IPS-NIHi11 (cell line): ENCODE results near the gene NPHP4.

Experiments
- DNase-seq: peaks from one replicate; pipeline ENCODE4 v3.0.0; 2012; ENCODE audit warnings: mixed read lengths, low spot score

Gene NPHP4

DNA sequence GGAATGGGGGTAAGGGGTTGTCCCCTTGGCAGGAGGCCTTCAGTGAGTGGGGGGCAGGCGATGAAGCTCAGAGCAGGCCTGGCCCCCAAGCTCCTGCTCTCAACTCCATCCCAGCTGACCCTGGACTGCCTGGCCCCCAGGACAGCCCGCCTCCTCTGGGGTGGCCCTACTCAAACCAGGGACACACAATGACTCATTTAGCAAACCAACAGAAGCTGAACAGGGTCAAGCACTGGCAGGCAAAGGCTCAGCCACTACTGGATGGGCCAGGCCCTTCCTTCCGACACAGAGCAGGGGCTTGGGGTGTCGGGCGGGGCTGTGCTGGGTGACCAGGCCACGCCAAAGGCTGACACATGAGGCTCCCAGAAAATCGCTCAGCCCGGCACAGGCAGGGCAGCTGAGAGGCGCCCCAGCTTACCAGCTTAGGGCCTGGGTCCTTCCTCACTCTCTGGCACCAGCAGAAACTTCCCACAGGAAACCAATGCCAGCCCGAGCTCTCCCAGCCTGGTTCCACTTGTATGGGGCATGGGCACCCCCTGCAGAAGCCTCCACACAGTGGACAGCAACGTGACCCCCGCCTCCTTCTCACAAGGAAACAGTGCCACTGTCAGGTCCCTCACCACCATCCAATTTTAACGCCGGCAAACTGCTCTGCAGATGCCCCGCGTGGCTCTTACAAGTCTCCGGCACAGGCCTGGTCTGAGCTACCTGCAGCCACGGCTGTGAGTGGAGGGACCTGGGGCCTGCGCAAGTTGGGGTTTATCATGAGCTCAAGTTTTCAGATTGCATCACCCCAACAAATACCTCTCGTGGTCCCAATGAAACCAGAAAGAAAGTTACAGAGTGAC is 114.3 kb downstream of the NPHP4 start:
- DNase-seq, result no peak

DNA sequence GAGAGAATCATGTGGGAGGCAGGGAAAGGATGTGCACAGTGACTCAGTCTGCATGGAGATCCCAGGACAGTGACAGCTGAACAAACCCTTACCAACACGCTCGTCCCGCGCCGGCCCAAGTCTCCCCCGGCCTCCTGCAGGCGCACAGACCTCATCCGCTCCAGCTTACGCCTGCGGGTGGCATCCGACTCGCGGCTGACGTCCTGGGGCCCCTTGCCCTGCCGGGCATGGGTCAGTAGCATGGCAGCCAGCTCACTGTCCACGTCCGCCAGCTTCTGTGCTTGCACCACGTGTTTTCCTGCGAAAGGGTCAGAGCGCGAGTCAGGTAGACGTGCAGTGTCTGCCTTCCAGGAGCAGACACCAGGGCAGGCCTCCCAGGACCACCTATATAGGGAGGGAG is 115.2 kb downstream of the NPHP4 start:
- no peak for DNase-seq

DNA sequence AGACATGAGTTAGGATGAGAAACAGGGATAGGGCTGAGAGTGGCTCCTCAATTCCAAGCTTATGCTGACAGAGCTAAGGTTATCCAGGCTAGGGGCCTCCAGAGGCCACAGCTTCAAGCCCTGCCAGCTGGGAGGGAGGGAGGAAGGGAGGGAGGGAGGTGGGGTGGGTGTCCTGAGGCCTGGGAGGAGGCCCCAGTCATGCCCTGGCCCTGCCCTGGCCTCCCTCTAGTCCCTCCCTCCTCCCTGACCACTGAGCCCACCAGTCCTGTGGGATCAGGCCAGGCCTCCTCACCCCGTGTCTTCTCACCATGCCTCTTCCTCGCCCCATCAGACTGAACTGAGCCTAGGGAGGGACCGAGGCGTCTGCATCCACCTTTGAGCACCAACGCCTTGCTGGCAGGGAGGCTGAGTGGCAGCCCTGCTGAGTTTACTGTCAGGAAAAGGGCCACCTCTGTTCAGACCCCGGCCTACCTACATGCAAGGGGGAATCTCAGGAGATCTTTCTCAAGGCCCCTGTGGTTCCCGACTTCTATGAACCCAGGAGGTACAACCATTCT is 116.1 kb downstream of the NPHP4 start:
- no peak for DNase-seq

GRCh38 chr1:5875345-5875910 is 116.8 kb downstream of the NPHP4 start:
- no peak for DNase-seq

DNA sequence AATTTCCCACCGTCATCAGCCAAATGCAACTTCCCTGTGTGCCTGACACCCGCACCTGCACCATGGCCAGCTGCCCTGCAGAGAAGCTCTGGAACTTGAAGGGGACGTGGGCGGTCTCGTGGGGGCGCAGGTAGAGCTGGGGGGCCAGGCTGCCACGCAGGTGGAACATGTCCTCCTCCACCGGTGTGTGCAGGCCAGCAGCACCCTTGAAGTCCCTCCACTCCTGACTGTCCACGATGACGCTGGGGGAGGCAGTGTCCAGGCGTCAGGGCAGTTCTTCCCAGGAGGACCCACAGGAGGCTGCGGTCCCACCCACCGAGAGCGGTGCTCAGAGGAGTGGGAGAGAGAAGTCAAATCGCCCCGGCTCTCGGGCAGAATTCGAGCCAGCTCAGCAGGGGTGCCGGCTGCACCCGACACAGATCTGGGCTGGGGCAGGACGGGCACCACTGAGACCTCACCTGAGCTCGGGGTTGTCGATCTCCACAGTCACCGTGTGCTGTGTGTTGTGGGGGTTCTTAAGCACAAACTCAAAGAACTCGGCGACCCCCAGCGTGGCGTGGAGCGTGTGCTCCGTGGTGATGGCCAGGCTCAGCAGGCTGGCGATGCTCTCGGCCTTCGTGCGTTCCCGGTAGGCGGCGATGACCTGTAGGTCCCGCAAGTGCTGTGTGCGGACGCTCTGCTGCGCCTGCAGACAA is 117.7 kb downstream of the NPHP4 start:
- DNase-seq, result no peak

- DNase-seq, result no peak
Measured at GRCh38 chr1:5873556-5873955, 118.7 kb downstream of the NPHP4 start.

DNA sequence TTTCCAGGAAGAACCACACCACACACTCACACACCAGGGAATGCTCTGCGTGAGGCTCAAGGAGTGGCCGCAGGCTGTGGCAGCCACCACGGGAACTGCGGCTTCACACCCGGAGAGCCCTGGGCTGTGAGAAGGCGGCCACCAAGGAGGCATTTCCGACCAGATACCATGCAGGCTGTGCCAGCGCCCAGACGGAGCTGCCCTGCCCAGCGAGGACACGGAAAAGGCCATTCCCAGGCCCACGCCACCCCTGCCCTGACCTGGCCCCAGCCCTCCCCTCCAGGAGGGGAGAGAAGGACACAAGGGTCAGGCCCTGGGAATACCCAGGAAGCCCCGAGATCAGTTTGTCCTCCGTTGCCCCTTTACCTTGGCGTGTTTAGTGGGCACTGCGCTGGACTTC is 119.3 kb downstream of the NPHP4 start:
- DNase-seq, result no peak

DNA sequence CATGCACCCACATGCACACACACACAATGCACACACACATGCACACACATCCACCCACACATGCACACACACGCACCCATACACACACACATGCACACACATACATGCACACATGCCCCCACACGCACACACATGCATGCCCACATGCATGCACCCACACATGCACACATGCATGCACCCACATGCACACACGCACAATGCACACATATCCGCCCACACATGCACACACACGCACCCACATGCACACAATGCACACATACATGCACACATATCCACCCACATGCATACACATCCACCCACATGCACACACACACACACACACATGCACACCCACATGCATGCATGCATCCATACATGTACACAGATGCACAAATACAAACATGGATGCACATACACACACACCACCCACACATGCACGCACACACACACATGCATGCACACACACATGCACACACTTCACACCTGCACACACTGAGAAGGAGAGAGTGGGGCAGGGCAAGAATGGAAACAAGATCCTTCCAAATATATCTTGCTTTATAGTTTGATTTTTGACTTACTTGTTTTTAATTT is 123.2 kb downstream of the NPHP4 start:
- DNase-seq, result no peak

GRCh38 chr1:5865774-5866173 is 126.5 kb downstream of the NPHP4 start:
- DNase-seq, result peak; percentile 51

GRCh38 chr1:5865056-5865455 is 127.2 kb downstream of the NPHP4 start:
- no peak for DNase-seq

DNA sequence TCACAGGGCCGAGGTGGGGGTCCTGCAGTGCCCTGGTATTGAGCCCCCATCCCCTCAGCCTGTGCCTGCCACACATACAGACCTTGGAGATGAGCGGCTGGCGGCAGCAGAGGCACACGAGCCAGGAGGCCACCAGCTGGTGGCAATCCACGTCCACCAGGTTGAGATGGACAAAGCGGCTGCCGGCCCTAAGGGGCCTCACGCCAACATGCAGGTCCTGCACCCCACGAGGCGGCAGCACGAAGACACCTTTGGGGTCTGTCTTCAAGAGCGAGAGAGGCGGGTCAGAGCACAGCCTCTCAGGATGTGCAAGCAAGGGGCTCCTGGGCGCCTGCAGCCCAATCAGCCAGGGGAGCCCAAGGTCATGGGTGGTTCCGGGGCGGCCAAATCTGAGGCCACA is 128.0 kb downstream of the NPHP4 start:
- no peak for DNase-seq

GRCh38 chr1:5863238-5863637 is 129.0 kb downstream of the NPHP4 start:
- DNase-seq, result no peak

GRCh38 chr1:5861871-5862825 is 130.1 kb downstream of the NPHP4 start:
- no peak for DNase-seq

GRCh38 chr1:5860277-5860676 is 131.9 kb downstream of the NPHP4 start:
- no peak for DNase-seq

DNA sequence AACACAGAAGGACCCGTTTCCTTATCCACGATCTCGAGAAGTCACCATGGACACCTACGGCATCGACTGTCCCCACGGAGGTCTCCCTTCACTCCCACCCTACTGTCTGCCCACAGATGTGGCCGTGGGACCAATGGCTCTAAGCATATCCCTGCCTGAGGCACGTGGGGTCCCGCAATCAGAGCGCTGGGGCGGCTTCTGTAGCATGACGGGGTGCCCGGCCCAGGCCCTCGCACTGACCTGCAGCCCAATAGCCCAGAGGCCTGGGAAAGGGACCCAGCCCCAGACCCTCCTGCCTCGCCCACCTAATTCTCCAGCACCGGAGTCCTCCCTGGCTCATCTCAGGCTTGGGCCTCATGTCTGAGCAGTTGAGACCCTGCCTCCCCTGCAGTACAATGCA is 132.5 kb downstream of the NPHP4 start:
- DNase-seq, result no peak

DNA sequence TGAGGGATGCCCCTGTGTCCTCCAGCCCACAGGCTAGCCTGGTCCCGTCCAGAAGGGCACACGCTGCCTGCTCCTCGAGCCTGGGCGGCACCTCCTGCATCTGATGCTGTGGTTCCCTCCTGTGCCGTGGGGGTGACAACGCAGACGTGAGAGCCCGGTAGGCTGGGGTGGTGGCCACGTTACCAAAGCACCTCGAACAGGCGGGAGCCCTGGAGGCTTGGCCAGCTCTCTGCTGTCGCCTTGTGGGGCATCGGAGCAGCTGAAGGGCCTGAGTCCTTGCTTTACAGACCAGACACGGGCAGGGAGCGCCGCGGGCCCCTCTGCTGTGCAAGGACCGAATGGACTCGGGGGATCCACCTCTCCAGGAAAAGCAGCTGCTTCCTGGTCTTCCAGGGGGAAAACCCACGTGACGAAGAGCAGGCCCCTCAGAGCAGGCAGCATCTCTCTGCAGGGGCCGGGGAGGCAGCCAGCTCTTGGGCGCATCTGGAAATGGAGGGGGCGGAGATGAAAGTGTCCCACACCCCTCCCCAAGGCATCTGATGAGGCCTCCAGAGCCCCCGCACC is 133.3 kb downstream of the NPHP4 start:
- peak; percentile 47 for DNase-seq

GRCh38 chr1:5858246-5858645 is 134.0 kb downstream of the NPHP4 start:
- no peak for DNase-seq

- no peak for DNase-seq
Measured at GRCh38 chr1:5857508-5858090, 134.6 kb downstream of the NPHP4 start.

DNA sequence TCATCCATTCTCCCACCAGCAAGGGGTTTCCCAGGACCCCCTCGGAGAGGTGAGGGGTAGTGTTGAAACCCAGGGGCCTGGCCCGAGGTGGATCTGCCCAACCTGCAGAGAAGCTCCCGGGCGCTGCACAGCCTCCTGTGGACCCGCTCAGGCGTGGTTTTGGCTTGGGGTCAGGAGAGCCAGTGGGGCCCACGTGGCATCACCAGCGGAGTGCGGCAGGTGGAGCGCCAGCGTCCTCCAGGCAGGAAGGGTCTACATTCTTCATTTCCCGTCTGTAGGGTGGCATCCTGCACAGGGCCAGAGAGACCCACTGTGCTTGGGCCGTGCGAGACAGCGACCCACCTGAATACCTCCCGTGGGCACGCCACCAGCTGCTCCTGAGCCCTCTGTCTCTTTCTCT is 135.2 kb downstream of the NPHP4 start:
- no peak for DNase-seq

DNA sequence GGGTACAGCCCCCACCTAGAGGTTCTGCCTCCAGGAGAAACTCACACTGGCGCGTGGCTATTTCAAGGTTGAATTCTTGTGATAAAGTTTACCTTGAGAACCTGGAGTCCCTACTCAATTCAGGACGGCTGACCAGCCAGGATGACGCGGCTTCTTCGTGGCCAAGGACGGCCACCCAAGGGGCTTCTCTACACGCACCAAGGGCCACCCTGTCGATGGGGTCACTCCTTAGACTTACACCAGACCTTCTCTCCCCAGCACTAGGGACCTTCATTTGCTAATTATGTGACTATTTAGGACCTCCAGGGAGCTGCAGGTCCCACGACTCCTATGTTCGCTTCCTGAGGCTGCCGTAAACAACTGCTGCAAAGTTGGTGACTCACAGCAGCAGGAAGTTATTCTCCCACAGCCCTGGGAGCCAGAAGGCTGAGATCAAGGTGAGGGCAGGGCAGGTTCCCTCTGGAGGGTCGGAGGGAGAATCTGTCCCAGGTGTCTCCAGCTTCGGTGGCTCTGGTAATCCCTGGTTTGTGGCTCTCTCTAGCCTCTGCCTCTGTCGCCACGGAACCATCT is 135.9 kb downstream of the NPHP4 start:
- DNase-seq, result no peak
